Measurements from ENCODE around the gene LUZP1.

LUZP1 gene

DNA sequence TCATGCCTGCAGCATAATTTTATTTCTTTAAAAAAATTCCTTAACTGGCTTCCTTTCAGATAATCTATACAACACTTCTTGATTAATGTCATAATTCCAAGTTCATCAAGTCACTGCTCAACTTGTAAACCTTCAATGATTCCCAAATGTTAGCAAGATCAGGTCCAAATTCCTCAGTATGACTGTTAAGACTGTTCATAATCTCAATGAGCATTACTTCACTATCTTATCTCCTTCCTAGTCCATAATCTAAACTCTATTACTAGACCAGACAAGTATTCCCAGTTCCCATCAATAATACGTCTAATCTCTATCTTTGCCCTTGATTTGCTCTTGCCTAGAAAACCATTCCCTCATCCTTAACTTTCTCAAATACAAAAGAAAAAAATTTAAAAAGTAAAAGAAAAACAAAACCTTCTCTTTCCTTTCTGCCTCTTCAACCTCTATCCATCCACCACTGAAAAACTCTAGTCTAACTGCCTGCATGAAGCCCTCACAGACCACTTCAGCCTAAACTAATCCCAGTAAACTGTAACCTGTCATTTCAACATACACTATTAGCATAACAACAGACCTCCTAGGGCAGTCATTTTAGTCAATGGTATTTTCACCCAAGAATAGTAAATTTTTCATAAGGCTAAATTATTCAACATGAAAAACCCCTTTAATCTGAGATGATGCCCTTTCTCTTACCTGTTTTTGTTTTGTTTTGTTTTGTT, 15.5 kb downstream of the LUZP1 start:
- DNase-seq (ENCODE audit: low spot score) = no peak

DNA sequence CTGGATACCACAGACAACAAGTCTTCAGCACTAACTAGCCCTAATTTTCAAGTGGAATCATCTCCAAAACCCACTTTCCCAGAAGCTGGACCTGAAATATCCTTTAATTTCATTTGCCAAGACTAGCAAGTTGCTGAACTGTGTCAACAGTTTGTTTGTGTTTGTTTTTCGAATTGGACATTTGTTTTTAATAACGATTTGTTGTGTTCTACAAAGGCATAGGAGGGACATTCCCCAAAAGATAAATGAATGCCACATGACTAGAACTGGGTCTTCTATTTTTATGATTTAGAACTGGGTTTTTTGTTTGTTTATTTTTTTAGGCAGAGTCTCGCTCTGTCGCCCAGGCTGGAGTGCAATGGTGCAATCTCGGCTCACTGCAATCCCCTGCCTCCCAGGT, 17.9 kb downstream of the LUZP1 start:
- no peak for DNase-seq (ENCODE audit: low spot score)

DNA sequence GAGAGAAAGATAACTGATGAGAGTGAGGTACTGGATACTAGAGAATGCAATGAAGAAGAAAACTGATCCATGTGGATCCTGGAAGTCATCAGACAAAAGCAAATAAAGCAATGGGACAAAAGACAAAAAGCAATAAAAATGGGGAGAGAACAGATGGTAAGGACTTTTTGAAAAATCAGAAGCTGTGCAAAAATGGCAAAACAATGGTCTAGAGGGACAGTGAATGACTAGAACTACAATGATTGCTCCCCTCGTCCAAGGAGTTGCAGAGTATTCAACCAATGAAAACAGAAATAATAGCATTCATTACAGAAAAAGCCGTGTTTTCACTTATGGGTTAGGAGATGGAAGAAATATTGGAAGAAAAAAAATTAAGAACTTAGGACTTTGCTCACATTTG, 18.5 kb downstream of the LUZP1 start:
- DNase-seq (ENCODE audit: low spot score) = no peak

- DNase-seq (ENCODE audit: low spot score) = peak; percentile 32
Observed at GRCh38 chr1:23149114-23149513, 19.5 kb downstream of the LUZP1 start.

GRCh38 chr1:23148084-23148483, 20.6 kb downstream of the LUZP1 start:
- no peak for DNase-seq (ENCODE audit: low spot score)

GRCh38 chr1:23140940-23141596, 27.6 kb downstream of the LUZP1 start:
- no peak for DNase-seq (ENCODE audit: low spot score)

GRCh38 chr1:23135268-23135667, 33.4 kb downstream of the LUZP1 start:
- DNase-seq (ENCODE audit: low spot score) = no peak

DNA sequence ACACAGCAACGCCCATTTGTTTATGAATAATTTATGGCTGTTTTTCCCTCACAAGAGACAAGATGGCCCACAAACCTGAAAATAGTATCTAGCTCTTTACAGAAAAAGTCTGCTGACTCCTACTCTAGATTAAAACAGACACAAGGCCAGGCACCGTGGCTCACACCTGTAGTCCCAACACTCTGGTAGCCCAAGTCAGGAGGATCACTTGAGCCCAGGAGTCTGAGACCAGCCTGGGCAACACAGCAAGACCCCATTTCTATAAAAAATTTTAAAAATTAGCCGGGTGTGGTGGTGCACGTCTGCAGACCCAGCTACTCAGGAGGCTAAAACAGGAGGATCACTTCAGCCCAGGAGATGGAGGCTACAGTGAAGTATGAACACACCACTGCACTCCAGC, 34.6 kb downstream of the LUZP1 start:
- no peak for DNase-seq (ENCODE audit: low spot score)

DNA sequence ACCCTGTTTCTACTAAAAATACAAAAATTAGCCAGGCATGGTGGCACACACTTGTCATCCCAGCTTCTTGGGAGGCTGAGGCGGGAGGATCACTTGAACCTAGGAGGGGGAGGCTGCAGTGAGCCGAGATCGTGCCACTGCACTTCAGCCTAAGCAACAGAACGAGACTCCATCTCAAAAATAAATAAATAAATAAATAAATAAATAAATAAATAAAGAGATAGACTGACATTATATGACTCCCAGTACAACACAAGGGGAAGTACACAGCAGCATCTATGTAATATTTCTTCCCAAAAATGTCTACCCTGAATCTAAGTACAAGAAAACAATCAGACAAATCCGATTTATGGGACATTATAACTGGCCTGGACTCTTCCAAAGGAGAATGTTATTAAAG, 35.1 kb downstream of the LUZP1 start:
- no peak for DNase-seq (ENCODE audit: low spot score)

DNA sequence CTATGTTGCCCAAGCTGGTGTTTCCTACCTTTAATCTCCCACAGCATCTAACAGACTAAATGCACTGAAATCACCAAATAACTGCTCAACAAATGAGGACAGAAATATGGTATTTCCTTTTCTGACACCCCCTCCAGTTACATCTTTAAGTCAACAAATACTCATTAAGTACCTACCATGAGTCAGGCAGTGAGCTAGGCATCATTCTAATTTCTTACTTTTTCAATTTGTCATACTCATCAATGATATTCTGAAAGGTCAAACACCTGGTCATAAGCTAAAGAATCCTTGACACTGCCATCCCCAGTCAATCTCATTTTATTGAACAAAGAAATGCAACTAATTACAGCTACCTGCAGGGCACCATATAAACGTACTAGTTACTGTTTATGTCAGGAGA, 36.6 kb downstream of the LUZP1 start:
- no peak for DNase-seq (ENCODE audit: low spot score)

- DNase-seq (ENCODE audit: low spot score) = no peak
Observed at GRCh38 chr1:23129846-23130245, 38.8 kb downstream of the LUZP1 start.

DNA sequence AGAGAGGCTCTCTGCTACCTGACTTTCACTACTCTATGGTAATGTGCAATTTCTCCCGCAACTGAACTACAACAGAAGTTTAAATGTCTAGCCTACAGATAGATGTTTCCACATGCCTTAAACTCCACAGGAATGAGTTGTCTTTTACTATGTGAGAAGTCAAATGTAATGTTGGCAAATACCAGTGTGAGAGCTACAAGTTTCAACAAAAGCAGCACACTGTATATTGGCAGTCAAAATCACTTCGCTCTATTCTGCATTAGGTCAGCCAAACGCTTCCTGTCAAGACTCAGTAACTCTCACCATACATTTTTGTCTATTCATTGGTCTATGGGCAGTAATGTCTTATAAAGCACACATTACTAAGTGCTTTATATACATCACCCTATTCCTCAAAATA, 41.9 kb downstream of the LUZP1 start:
- DNase-seq (ENCODE audit: low spot score) = no peak

GRCh38 chr1:23126200-23126599, 42.5 kb downstream of the LUZP1 start:
- DNase-seq (ENCODE audit: low spot score) = no peak

DNA sequence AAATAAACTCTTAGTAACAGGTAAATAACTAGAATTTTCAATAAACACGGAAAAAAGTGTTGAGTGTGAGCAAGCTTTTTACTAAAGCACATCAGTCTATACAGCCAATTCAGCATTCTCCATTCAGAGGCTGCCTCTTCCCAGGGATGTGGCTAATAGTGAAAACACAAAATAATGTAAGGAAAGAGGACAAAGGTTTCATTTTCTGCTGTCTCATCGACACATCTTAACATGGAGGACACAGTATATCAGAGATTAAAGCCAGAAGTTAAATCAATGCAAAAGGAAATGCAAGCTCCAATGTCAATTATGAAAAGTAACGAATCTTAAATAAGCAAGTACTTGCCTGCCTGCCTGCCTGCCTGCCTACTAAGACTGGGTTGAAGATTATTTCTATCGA, 43.2 kb downstream of the LUZP1 start:
- DNase-seq (ENCODE audit: low spot score) = no peak

GRCh38 chr1:23124259-23125026, 44.2 kb downstream of the LUZP1 start:
- DNase-seq (ENCODE audit: low spot score) = no peak

- no peak for DNase-seq (ENCODE audit: low spot score)
Observed at GRCh38 chr1:23123528-23123927, 45.1 kb downstream of the LUZP1 start.

GRCh38 chr1:23122796-23123195, 45.9 kb downstream of the LUZP1 start:
- no peak for DNase-seq (ENCODE audit: low spot score)

- no peak for DNase-seq (ENCODE audit: low spot score)
Observed at GRCh38 chr1:23122023-23122748, 46.5 kb downstream of the LUZP1 start.

DNA sequence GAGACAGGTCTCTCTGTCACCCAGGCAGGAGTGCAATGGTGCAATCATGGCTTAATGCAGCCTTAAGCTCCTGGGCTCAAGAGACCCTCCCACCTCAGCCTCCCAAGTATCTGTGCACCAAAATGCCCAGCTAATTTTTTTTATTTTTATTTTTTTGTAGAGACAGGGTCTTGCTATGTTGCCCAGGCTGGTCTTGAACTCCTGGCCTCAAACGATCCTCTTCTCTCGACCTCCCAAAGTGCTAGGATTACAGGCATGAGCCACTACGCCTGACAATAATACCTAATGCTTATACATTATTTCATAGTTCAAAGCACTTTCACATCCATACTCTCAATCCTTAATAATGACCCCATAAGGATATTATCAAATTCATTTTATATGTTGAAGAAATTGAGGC, 48.3 kb downstream of the LUZP1 start:
- no peak for DNase-seq (ENCODE audit: low spot score)

GRCh38 chr1:23118957-23119792, 49.5 kb downstream of the LUZP1 start:
- DNase-seq (ENCODE audit: low spot score) = no peak

DNA sequence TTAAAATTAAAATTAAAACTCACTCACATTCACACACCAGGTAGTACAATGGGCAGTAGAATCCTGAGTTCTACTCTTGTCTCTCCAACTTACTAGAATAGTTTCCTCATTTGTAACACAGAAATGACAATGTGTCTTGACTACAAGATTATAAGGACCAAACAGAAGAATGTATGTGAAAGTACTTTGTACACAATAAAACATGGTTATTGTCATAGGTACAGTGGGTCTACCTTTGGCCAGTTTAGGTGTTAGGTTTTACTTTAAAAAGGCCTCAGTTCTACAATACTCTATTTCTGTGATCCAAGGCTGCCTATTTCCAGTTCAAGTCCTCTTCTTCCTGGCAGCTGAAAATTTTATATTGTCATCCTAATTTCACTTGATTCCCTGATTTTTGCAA, 50.2 kb downstream of the LUZP1 start:
- no peak for DNase-seq (ENCODE audit: low spot score)

All from HuH-7 (cell line).